Measurements from ENCODE around the gene COA1. TPM values are rescaled to one million over a fixed set of nuclear protein-coding genes. Genes with fewer than 3 reads are reported as not detected.

COA1 gene, protein sequence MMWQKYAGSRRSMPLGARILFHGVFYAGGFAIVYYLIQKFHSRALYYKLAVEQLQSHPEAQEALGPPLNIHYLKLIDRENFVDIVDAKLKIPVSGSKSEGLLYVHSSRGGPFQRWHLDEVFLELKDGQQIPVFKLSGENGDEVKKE
- 86.8 to 92.2 TPM (median 90.1 TPM) in 5 replicates for total RNA-seq (2022; extraction: Qiagen RNA extraction)

DNA sequence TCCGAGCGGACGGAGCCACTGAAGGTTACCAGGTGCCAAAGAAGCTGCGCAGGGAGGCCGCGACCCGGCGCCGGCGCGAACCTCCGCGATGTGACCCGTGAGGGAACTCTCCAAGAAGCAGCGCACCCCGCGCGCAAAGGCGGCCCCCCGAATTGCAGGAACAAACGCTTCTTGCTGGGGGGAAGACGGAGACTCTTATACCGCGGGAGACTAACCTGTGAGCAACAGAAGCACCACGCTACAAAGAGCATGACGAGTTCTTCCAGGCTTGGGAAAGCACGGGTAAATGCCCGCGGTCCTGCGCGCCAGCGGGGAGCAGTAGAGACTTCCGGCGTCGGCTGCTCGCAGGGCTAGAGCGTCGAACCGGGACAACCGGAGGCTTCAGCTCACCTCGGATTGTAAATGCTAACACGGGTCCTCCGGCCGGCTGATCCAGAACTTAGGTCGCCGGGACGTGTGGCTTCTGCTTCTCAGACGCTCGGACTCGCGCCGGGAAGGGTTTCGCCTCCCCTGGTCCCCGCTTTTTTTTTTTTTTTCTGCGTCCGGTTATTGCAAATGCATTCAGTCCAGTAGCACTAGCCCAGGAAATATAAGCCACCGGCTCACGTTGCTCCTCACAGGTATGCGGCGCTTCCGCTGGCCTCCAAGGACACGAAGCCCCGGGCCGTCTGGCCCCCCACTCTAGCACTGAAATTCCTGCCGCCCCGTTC, at the start of gene COA1:
COA1 (minus strand) TSS at position 310 of the 710 bp plus-strand sequence. CDS start 80,909 bp downstream, outside the sequence.

DNA sequence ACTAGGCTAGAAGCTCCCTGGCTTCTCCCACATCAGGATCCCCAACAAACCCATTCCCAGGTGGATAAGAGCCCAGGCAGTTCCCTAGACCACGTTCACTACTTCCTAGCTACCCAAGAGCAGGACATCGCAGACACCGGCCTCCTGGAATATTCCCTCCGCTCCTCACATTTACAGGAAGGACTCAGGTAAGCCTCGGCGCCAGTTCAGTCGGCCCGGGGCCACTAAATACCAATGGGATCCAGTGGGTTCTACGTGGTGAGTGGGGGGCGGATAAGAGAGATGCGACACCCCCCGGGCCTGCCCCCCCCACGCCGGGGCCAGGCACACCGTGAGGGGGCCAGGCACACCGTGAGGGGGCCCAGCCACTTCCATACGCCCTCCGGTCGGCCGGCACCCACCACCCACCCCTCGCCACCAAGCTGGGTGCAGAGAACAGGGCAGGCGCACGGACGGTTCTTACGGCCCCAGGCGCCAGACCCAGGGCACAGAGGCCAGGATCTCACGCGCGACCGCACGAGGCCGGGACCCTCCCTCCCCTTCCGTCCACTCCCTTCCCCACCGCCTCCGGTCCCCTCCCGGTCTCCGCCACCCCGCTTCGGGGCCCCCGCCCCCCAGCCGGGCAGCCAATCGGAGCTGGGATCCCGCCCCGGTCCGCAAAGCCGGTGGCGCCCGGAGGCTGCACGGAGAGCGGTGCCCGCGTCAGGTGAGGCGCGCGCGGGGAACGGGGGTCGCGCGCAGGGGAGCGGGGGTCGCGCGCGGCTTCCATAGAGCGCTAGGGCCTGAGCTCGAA, 28.9 kb upstream of the COA1 start, which contains the start of gene BLVRA:
BLVRA (plus strand) TSS at position 652 of the 793 bp plus-strand sequence. CDS start 12,479 bp downstream, outside the sequence.

Other genes with a start within 250 kb of the COA1 start
- gene STK17A, start 146.4 kb downstream of the COA1 start, total RNA-seq (2022; extraction: Qiagen RNA extraction), result 22.6 to 25.5 TPM (median 24.4 TPM) in 5 replicates
- 68.8 to 84.5 TPM (median 74.3 TPM) in 5 replicates for gene BLVRA, start 29.2 kb upstream of the COA1 start, total RNA-seq (2022; extraction: Qiagen RNA extraction)
- 217 to 265 TPM (median 246 TPM) in 5 replicates for gene MRPS24, start 140.0 kb upstream of the COA1 start, total RNA-seq (2022; extraction: Qiagen RNA extraction)
- gene URGCP, start 177.1 kb upstream of the COA1 start, total RNA-seq (2022; extraction: Qiagen RNA extraction), result 26.7 to 32.4 TPM (median 28.1 TPM) in 5 replicates
- gene UBE2D4, start 196.9 kb upstream of the COA1 start, total RNA-seq (2022; extraction: Qiagen RNA extraction), result 7.0 to 11.0 TPM (median 9.7 TPM) in 5 replicates